Measurements from ENCODE around the gene CCDC33. TPM values are rescaled to one million over a fixed set of nuclear protein-coding genes. Genes with fewer than 3 reads are reported as not detected.

The CCDC33 gene
- total RNA-seq, 4 donors from 2014 or later, result 0.40 TPM; not detected in 3

DNA sequence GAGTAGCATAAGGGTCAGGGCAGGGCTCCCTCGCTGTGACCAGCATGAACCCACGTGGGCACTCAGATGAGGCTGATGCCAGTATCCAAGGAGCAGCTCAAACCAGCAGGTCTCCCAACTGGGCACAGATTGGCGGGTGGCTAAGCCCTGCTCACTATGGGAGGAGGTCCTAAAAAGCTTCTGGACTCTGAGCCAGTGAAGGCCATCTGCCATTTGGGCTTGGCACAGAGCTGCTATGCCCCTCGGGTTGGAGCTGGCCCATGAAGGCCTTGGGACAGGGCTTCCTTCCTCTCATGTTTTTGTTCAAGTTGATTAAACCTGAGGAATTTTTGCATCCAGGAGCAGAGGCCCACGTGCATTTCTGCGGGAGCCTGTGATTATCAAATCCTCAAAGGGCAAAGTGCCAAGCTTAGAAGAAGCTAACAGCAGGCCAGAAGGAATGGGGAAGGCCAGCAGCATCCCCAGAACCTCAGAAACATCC is 29.3 kb upstream of the CCDC33 start:
- no peaks in the 10 kb centered on the region for H3K4me1 ChIP-seq
- no peak overlapping the region for H3K27ac ChIP-seq
- no peak for TF ChIP-seq POLR2A (IDR thresholded peaks at IDR 0.05)
- TF ChIP-seq, protein P1, sequence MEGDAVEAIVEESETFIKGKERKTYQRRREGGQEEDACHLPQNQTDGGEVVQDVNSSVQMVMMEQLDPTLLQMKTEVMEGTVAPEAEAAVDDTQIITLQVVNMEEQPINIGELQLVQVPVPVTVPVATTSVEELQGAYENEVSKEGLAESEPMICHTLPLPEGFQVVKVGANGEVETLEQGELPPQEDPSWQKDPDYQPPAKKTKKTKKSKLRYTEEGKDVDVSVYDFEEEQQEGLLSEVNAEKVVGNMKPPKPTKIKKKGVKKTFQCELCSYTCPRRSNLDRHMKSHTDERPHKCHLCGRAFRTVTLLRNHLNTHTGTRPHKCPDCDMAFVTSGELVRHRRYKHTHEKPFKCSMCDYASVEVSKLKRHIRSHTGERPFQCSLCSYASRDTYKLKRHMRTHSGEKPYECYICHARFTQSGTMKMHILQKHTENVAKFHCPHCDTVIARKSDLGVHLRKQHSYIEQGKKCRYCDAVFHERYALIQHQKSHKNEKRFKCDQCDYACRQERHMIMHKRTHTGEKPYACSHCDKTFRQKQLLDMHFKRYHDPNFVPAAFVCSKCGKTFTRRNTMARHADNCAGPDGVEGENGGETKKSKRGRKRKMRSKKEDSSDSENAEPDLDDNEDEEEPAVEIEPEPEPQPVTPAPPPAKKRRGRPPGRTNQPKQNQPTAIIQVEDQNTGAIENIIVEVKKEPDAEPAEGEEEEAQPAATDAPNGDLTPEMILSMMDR (IDR thresholded peaks at IDR 0.05), result no peak
- no peak for DNase-seq
- H3K4me3 ChIP-seq, result no peak overlapping the region
- H3K36me3 ChIP-seq, result no peaks in the 10 kb centered on the region
- H3K27me3 ChIP-seq, result no peaks in the 10 kb centered on the region
- H3K9me3 ChIP-seq, result no peaks in the 10 kb centered on the region

DNA sequence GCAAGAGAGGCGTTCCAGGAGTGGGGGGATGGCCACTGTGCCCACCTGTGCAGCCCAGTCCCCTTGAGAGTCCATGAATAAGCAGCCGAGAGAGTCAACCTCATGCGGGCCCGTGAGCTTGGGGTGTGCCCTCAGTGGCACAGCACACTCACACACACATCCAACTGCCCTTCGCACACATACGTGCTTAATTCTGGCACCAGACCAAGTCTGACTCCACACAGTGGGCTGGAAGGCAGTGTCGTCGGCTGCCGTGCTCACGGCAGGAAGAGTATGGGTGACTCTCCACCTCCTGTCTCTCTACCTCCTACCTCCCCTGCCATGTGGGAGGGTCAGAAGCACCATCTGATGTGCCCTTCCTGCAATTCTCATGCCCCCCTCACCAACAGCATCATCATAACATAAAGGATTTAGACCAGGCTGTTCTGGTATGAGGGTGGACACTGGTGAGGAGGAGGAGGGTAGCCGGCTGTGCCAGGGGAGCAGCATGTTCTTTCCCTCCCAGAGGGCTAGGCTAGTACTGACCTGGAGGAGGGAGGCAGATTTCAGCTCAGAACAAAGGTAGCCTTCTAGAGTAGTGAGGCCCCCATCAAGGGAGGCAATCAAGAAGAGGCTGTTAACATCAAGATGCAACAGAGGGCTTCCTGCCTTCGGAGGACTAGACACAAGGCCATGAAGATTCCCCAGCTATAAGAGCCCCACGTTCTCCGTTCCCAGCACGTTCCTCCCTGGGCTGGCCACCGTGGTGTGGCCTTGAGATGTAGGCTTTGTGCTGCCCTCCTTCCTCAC is 28.3 kb upstream of the CCDC33 start:
- Histone ChIP-seq H3K4me3 (no peak overlapping the region), H3K4me1 (no peaks in the 10 kb centered on the region), H3K27ac (no peak overlapping the region), H3K27me3 (no peaks in the 10 kb centered on the region), H3K9me3 (no peaks in the 10 kb centered on the region), H3K36me3 (no peaks in the 10 kb centered on the region)
- no peak for TF ChIP-seq POLR2A (IDR thresholded peaks at IDR 0.05)
- TF ChIP-seq, protein P1 (IDR thresholded peaks at IDR 0.05), result no peak
- DNase-seq, result no peak

DNA sequence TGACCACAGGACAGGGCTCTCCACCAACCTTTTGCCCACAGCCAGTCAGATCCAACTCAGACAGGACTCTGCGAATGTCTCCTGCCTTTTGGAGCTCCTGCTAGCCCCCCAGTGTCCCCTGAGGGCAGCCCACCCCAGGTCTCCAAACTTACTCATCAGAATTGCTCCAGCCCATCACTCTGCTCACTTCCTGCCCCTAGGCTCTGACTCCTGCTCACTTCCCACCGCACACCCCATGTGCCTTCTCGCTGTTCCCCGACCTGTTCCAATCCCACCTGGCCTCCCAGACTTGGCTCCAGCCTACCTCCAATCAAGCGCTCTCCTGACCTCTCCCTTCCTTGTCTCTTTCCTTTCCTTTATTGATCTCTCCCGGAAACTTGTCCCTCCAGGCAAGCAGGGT is 27.6 kb upstream of the CCDC33 start:
- TF ChIP-seq POLR2A (IDR thresholded peaks at IDR 0.05), result no peak
- TF ChIP-seq, protein P1 (IDR thresholded peaks at IDR 0.05), result no peak

DNA sequence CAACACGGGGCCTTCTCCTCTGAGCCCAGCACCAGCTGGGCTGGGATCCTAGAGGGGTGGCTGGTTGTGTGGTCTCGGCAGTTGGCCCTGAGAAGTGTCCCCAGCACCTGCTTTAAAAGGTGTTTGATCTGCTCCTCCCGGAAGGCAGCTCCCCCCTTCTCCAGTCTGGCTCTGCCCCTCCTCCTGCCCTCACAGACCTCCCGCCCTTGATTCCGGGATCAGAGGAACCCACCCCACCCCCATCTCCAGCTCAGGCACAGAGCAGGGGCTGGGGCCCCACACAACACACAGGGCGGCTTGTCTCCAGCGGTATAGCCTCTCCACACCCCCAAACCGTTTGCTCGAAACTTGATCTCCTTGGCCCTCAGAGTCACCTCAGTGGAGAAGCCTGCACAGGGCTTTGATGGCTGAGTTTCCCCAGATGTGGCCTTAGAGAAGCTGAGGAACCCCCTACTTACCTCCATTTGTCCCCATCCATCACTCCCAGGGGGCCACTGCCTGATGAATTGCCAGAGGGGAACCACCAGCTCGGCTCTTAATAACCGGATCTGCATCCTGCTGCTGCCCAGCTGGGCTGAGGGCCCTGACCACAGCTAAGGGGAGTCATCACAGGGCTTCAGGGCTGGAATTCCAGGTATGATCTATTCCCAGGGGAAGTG is 27.1 kb upstream of the CCDC33 start:
- Histone ChIP-seq H3K36me3 (no peaks in the 10 kb centered on the region), H3K4me3 (no peak overlapping the region), H3K27me3 (no peaks in the 10 kb centered on the region), H3K4me1 (no peaks in the 10 kb centered on the region), H3K27ac (no peak overlapping the region), H3K9me3 (no peaks in the 10 kb centered on the region)
- no peak for DNase-seq
- TF ChIP-seq, protein P1 (IDR thresholded peaks at IDR 0.05), result no peak
- TF ChIP-seq POLR2A (IDR thresholded peaks at IDR 0.05), result no peak

More for the DNA sequence above, 27.6 kb upstream of the CCDC33 start:
- no peaks in the 10 kb centered on the region for H3K4me1 ChIP-seq
- H3K36me3 ChIP-seq, result no peaks in the 10 kb centered on the region
- DNase-seq, result no peak
- H3K27ac ChIP-seq, result no peak overlapping the region
- H3K4me3 ChIP-seq, result no peak overlapping the region
- H3K9me3 ChIP-seq, result no peaks in the 10 kb centered on the region
- no peaks in the 10 kb centered on the region for H3K27me3 ChIP-seq

DNA sequence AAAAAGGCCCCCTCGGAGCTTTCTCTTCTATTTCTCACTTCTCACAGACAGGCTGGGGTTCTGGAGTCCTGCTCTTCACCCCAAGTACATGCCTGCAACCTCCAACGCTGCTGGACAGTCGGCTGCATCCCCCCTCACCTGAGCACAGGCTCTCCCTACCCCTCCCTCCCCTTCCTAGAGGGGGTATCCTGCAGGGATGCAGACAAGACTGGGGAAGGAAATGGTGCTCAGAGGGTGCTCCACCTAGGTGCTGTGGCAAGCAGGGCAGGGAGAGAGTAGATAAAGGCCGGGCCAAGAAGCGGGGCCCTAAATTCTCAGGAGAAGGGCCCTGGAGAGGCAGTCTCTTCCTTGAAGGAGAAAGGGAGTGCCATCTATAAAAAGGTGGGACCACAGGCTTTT is 26.6 kb upstream of the CCDC33 start:
- TF ChIP-seq, protein P1 (IDR thresholded peaks at IDR 0.05), result no peak
- TF ChIP-seq POLR2A (IDR thresholded peaks at IDR 0.05), result no peak
- Histone ChIP-seq H3K9me3 (no peaks in the 10 kb centered on the region), H3K4me1 (no peaks in the 10 kb centered on the region), H3K27me3 (no peaks in the 10 kb centered on the region), H3K27ac (no peak overlapping the region), H3K4me3 (no peak overlapping the region), H3K36me3 (no peaks in the 10 kb centered on the region)
- DNase-seq, result no peak
